ENCODE data around the gene PIGR. TPM values are rescaled to one million over a fixed set of nuclear protein-coding genes. Genes with fewer than 3 reads are reported as not detected.

Gene PIGR
- total and polyA plus RNA-seq, 10 of the 15 experiments (the other 5 are each of a cell fraction or from before 2014, with no cell fraction given), result 0.96 to 7.6 (median 1.8) TPM

GRCh38 chr1:206941766-206942418, 4.4 kb downstream of the PIGR start (continued):
- TF ChIP-seq ZNF687 (IDR thresholded peaks at IDR 0.05), result no peak
- TF ChIP-seq EP300 (IDR thresholded peaks at IDR 0.05; ENCODE audit: borderline replicate concordance in 1 of 2, control insufficient read depth in 1 of 2, low read depth in 2 of 2, low read length in 2 of 2), result no peak
- no peak for TF ChIP-seq KLF5 (IDR thresholded peaks at IDR 0.05; ENCODE audit: partially characterized antibody)
- TF ChIP-seq LARP7 (IDR thresholded peaks at IDR 0.05), result no peak
- no peak for TF ChIP-seq FOS (IDR thresholded peaks at IDR 0.05; ENCODE audit: borderline replicate concordance, extremely low read depth, insufficient read length)
- TF ChIP-seq PRDM15 (CRISPR knock-in tag; IDR thresholded peaks at IDR 0.05), result no peak
- TF ChIP-seq EED (IDR thresholded peaks at IDR 0.05; ENCODE audit: low read depth), result no peak
- TF ChIP-seq PAX5 (IDR thresholded peaks at IDR 0.05; ENCODE audit: borderline replicate concordance, low read depth, low read length), result no peak
